Endothelial cell (in vitro differentiated cells): Measurements from ENCODE around the gene ZSCAN23. TPM values are rescaled to one million over a fixed set of nuclear protein-coding genes. Genes with fewer than 3 reads are reported as not detected.

Experiments
- DNase-seq: peaks from one replicate; pipeline ENCODE4 v3.0.0; 2021; ENCODE audit warnings: low spot score
- H3K27ac Mint-ChIP-seq: one replicate; pipeline ENCODE4 v1.8.0; 2021; ENCODE audit warnings: mixed read lengths, inconsistent platforms; ENCODE audit not compliant: unreplicated experiment
- H3K27me3 Mint-ChIP-seq: one replicate; pipeline ENCODE4 v1.8.0; 2021; ENCODE audit warnings: mild to moderate bottlenecking, moderate library complexity, mixed read lengths, inconsistent platforms; ENCODE audit not compliant: unreplicated experiment
- H3K36me3 Mint-ChIP-seq: one replicate; pipeline ENCODE4 v1.8.0; 2021; ENCODE audit warnings: mild to moderate bottlenecking, low read depth, mixed read lengths, inconsistent platforms; ENCODE audit not compliant: unreplicated experiment
- H3K4me1 Mint-ChIP-seq: one replicate; pipeline ENCODE4 v1.8.0; 2021; ENCODE audit warnings: mild to moderate bottlenecking, mixed read lengths, inconsistent platforms; ENCODE audit not compliant: unreplicated experiment
- H3K4me3 Mint-ChIP-seq: one replicate; pipeline ENCODE4 v1.8.0; 2021; ENCODE audit warnings: mild to moderate bottlenecking, mixed read lengths, inconsistent platforms; ENCODE audit not compliant: unreplicated experiment
- H3K9me3 Mint-ChIP-seq: one replicate; pipeline ENCODE4 v1.8.0; 2021; ENCODE audit warnings: mixed read lengths, inconsistent platforms; ENCODE audit not compliant: unreplicated experiment
- CTCF ChIP-seq: fragments of 200-600 bp; sonication (generic); IDR thresholded peaks from one replicate; pipeline ENCODE4 v1.5.0; 2021; ENCODE audit warnings: antibody characterized with exemption; ENCODE audit not compliant: unreplicated experiment
- total RNA-seq: library from RNA; stranded (reverse); fragmentation: NEBNext Ultra II Directional; extraction: Animal tissue kit (Norgen Biotek cat#: 25700); gene quantifications from one replicate; pipeline ENCODE4 v1.2.1, GENCODE V29; 2021; ENCODE audit not compliant: unreplicated experiment

ZSCAN23 gene
- total RNA-seq, 1 donor from 2014 or later, result 6.8 TPM

- no peak for DNase-seq
- Mint-ChIP-seq H3K36me3 (peaks cover 3% of the 10 kb centered on the region), H3K27ac (no peak overlapping the region), H3K27me3 (no peaks in the 10 kb centered on the region), H3K9me3 (no peaks in the 10 kb centered on the region), H3K4me3 (no peak overlapping the region), H3K4me1 (no peaks in the 10 kb centered on the region)
- TF ChIP-seq CTCF, result no peak
These were observed 6.9 kb downstream of the ZSCAN23 start for GRCh38 chr6:28436404-28436803.

GRCh38 chr6:28433119-28433518 lies 10.2 kb downstream of the ZSCAN23 start:
- Mint-ChIP-seq H3K27ac (no peak overlapping the region), H3K9me3 (no peaks in the 10 kb centered on the region), H3K4me1 (no peaks in the 10 kb centered on the region), H3K4me3 (no peak overlapping the region), H3K27me3 (no peaks in the 10 kb centered on the region), H3K36me3 (peaks cover 9% of the 10 kb centered on the region)
- DNase-seq, result no peak
- TF ChIP-seq CTCF, result no peak

- Mint-ChIP-seq H3K27me3 (peaks cover 2% of the 10 kb centered on the region), H3K4me3 (peak overlapping the region; percentile 37), H3K4me1 (no peaks in the 10 kb centered on the region), H3K27ac (no peak overlapping the region), H3K9me3 (no peaks in the 10 kb centered on the region), H3K36me3 (peaks cover 22% of the 10 kb centered on the region)
- no peak for TF ChIP-seq CTCF
- no peak for DNase-seq
These were observed 13.5 kb downstream of the ZSCAN23 start for GRCh38 chr6:28429781-28430180.

GRCh38 chr6:28425944-28426541 lies 17.2 kb downstream of the ZSCAN23 start:
- no peak for TF ChIP-seq CTCF
- Mint-ChIP-seq H3K36me3 (peaks cover 32% of the 10 kb centered on the region), H3K27me3 (peaks cover 2% of the 10 kb centered on the region), H3K9me3 (no peaks in the 10 kb centered on the region), H3K27ac (no peak overlapping the region), H3K4me3 (peak overlapping the region; percentile 52), H3K4me1 (no peaks in the 10 kb centered on the region)
- DNase-seq, result no peak

GRCh38 chr6:28424163-28424562 lies 19.1 kb downstream of the ZSCAN23 start:
- no peaks in the 10 kb centered on the region for H3K4me1 Mint-ChIP-seq
- H3K27ac Mint-ChIP-seq, result no peak overlapping the region
- DNase-seq, result no peak
- peaks cover 2% of the 10 kb centered on the region for H3K27me3 Mint-ChIP-seq
- H3K36me3 Mint-ChIP-seq, result peaks cover 26% of the 10 kb centered on the region
- no peak overlapping the region for H3K4me3 Mint-ChIP-seq
- TF ChIP-seq CTCF, result no peak
- no peaks in the 10 kb centered on the region for H3K9me3 Mint-ChIP-seq
